OCI-LY3 (cell line): ENCODE data around the gene ZBTB5.

Experiments
- CTCF ChIP-seq: fragments of 200-600, 300-600 bp; sonication (generic); IDR thresholded peaks from 2 replicates; pipeline ENCODE4 v1.5.1; 2014; ENCODE audit warnings: antibody characterized with exemption, low read length, low read depth
- EZH2phosphoT487 ChIP-seq: fragments of 200-600 bp; shearing (Covaris generic); IDR thresholded peaks from 2 replicates; pipeline ENCODE4 v1.6.1; 2018; ENCODE audit warnings: antibody characterized with exemption, mixed run types, low read depth

GRCh38 chr9:37406603-37407401, 58.4 kb downstream of the ZBTB5 start:
- TF ChIP-seq CTCF (no peak), EZH2phosphoT487 (no peak)
